ENCODE data around the gene S100A4. TPM values are rescaled to one million over a fixed set of nuclear protein-coding genes. Genes with fewer than 3 reads are reported as not detected.

Gene S100A4
- total and polyA plus RNA-seq, 2 experiments from 2014 or later: 14.2 to 36.0 TPM

DNA sequence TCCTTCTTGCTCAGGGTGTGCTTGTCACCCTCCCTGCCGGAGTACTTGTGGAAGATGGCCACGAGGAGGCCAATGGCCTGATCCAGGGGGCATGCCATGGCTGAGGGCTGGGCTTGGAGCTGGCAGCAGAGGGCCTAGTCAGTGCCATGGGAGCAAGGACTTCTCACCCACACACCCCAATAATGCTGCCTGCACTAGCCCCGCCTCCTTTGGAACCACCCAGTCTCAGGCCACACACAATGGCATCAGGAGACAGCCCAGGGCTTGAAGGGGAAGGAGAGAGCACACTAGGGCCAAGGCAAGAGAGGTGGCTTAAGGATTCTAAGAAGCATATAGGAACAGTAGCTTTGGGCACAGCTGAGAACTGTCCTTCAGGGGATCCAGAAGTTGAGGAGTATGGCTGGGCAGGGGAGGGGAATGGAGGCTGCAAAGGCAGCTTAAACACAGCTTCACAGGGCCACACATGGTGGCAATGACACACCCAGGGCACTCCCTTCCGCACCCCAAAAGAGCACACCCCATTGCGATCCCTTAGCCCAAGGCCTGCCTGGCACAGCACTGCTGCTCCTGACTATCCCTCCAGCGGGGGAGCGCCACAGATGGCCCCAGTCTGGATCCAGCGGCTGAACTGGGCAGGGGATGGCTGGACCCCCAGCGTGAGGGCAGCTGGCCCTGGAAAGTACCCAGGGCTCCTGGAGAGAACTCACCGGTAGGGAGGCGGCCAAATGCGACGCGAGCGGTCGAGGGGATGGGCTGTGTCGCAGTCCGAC, 10.2 kb downstream of the S100A4 start, which contains the start of gene S100A6:
Gene S100A6, minus strand, starts transcription at position 750 of the 770 bp plus-strand sequence. Its CDS starts 652 bp downstream, at position 98.
- H3K36me3 ChIP-seq (ENCODE audit: insufficient read depth): no peaks in the 10 kb centered on the region
- no peaks in the 10 kb centered on the region for H3K9me3 Mint-ChIP-seq
- peak within 1 kb of the TSS; percentile 98 for H2AFZ ChIP-seq
- H3K9me2 ChIP-seq (ENCODE audit: insufficient read depth): peaks cover 4% of the 10 kb centered on the region; the same call in 1 of the 2 replicates
- peaks cover 43% of the 10 kb centered on the region for H3K4me1 Mint-ChIP-seq
- ATAC-seq (peak; percentile 3), DNase-seq (ENCODE audit: low spot score) (peak; percentile 45)
- no peak for TF ChIP-seq ZNF114 (CRISPR knock-in tag; IDR thresholded peaks at IDR 0.05)
- no peak for TF ChIP-seq STAT1 (IDR thresholded peaks at IDR 0.05; ENCODE audit: unreplicated experiment)
- H3F3A ChIP-seq (replicated peaks; ENCODE audit: low read depth): peaks cover 16% of the 10 kb centered on the region; the same call in 1 of the 2 replicates
- H3K4me3 Mint-ChIP-seq: peak within 1 kb of the TSS; percentile 79
- H3K4me2 ChIP-seq: peak within 1 kb of the TSS; percentile 87
- no peaks in the 10 kb centered on the region; the same call in 2 of the 3 replicates for H3K36me3 Mint-ChIP-seq (ENCODE audit: low read depth)
- no peaks in the 10 kb centered on the region for H4K20me1 ChIP-seq (replicated peaks; ENCODE audit: insufficient read depth)
- H3K27me3 Mint-ChIP-seq (ENCODE audit: insufficient read depth, low read depth, poor library complexity): peaks cover 35% of the 10 kb centered on the region
- peaks cover 37% of the 10 kb centered on the region for H3K4me1 ChIP-seq (ENCODE audit: insufficient read depth)
- H3K4me3 ChIP-seq: peak within 1 kb of the TSS; percentile 63
- H3K27me3 ChIP-seq (ENCODE audit: insufficient read depth): peaks cover 32% of the 10 kb centered on the region
- H3K79me2 ChIP-seq (replicated peaks; ENCODE audit: insufficient read depth): no peaks in the 10 kb centered on the region
- no peak within 1 kb of the TSS; the same call in 1 of the 2 replicates for H3K27ac Mint-ChIP-seq
- no peak within 1 kb of the TSS for H3K27ac ChIP-seq (ENCODE audit: low read depth)

GRCh38 chr1:153534925-153535241, 10.7 kb downstream of the S100A4 start:
- Histone ChIP-seq H3K4me1 (ENCODE audit: insufficient read depth) (peaks cover 37% of the 10 kb centered on the region), H3K79me2 (replicated peaks; ENCODE audit: insufficient read depth) (no peaks in the 10 kb centered on the region), H3K27me3 (ENCODE audit: insufficient read depth) (peaks cover 32% of the 10 kb centered on the region), H3K9me2 (ENCODE audit: insufficient read depth) (no peaks in the 10 kb centered on the region), H3K36me3 (ENCODE audit: insufficient read depth) (no peaks in the 10 kb centered on the region), H3F3A (replicated peaks; ENCODE audit: low read depth) (peaks cover 16% of the 10 kb centered on the region; the same call in 1 of the 2 replicates), H2AFZ (no peak overlapping the region), H3K4me3 (0 out of 2 replicates have a peak overlapping the region, but pooled peaks have one; percentile 63), H3K4me2 (peak overlapping the region; percentile 87; the same call in 1 of the 2 replicates), H3K27ac (ENCODE audit: low read depth) (no peak overlapping the region), H4K20me1 (replicated peaks; ENCODE audit: insufficient read depth) (no peaks in the 10 kb centered on the region)
- no peaks in the 10 kb centered on the region for H3K9me3 Mint-ChIP-seq
- peaks cover 35% of the 10 kb centered on the region for H3K27me3 Mint-ChIP-seq (ENCODE audit: insufficient read depth, low read depth, poor library complexity)
- H3K4me1 Mint-ChIP-seq: peaks cover 43% of the 10 kb centered on the region
- no peak for ATAC-seq
- no peak overlapping the region for H3K4me3 Mint-ChIP-seq
- H3K27ac Mint-ChIP-seq: no peak overlapping the region
- H3K36me3 Mint-ChIP-seq (ENCODE audit: low read depth): no peaks in the 10 kb centered on the region; the same call in 2 of the 3 replicates
- DNase-seq (ENCODE audit: low spot score): no peak
- TF ChIP-seq POLR2AphosphoS5 (IDR thresholded peaks at IDR 0.05; ENCODE audit: low read depth) (no peak), ZNF331 (CRISPR knock-in tag; IDR thresholded peaks at IDR 0.05; ENCODE audit: low read depth) (no peak), CREB1 (CRISPR knock-in tag; IDR thresholded peaks at IDR 0.05; ENCODE audit: low read depth) (no peak), EZH2phosphoT487 (IDR thresholded peaks at IDR 0.05; ENCODE audit: unreplicated experiment) (no peak), ZNF462 (CRISPR knock-in tag; IDR thresholded peaks at IDR 0.05) (no peak), NANOG (IDR thresholded peaks at IDR 0.05; ENCODE audit: borderline replicate concordance) (no peak), ETS1 (IDR thresholded peaks at IDR 0.05) (no peak), STAT1 (IDR thresholded peaks at IDR 0.05; ENCODE audit: unreplicated experiment) (no peak), CTCF (conservative IDR thresholded peaks at IDR 0.05; ENCODE audit: low read depth in 2 of 2) (no peak), JUNB (IDR thresholded peaks at IDR 0.05; ENCODE audit: unreplicated experiment) (no peak)

Data from GM23338 (cell line).